GM18507 (cell line): Measurements from ENCODE around the gene SDSL.
A peak's percentile ranks its signal among the peaks of the same experiment; 100 is the strongest.

Source experiments
- DNase-seq: peaks from one replicate; pipeline ENCODE4 v3.0.0; 2011; ENCODE audit warnings: low read depth; ENCODE audit not compliant: insufficient read length; ENCODE audit errors: extremely low spot score
- FAIRE-seq: peaks from 2 replicates; lab custom pipeline; 2011; peaks lifted over from hg19 to GRCh38; lab: Jason Lieb, UNC

Gene SDSL

GRCh38 chr12:113440947-113441782, 19.0 kb downstream of the SDSL start:
- DNase-seq (no peak), FAIRE-seq (no peak)

GRCh38 chr12:113443030-113443539, 20.9 kb downstream of the SDSL start:
- FAIRE-seq (no peak), DNase-seq (no peak)

- FAIRE-seq = peak; percentile 48
- DNase-seq = no peak
Measured at GRCh38 chr12:113445544-113446171, 23.5 kb downstream of the SDSL start.

- FAIRE-seq (no peak), DNase-seq (no peak)
Measured at GRCh38 chr12:113448873-113449272, 26.7 kb downstream of the SDSL start.

GRCh38 chr12:113449299-113449698, 27.1 kb downstream of the SDSL start:
- FAIRE-seq = no peak
- DNase-seq = no peak

GRCh38 chr12:113449839-113450238, 27.7 kb downstream of the SDSL start:
- FAIRE-seq = no peak
- DNase-seq = no peak

GRCh38 chr12:113452458-113452857, 30.3 kb downstream of the SDSL start:
- DNase-seq (no peak), FAIRE-seq (no peak)

GRCh38 chr12:113453330-113453729, 31.1 kb downstream of the SDSL start:
- FAIRE-seq = no peak
- no peak for DNase-seq

GRCh38 chr12:113456199-113456598, 34.0 kb downstream of the SDSL start:
- FAIRE-seq (no peak), DNase-seq (no peak)

- FAIRE-seq (no peak), DNase-seq (no peak)
Measured at GRCh38 chr12:113456761-113457160, 34.6 kb downstream of the SDSL start.

GRCh38 chr12:113457185-113457584, 35.0 kb downstream of the SDSL start:
- FAIRE-seq (no peak), DNase-seq (no peak)

- no peak for FAIRE-seq
Measured at GRCh38 chr12:113457710-113458109, 35.5 kb downstream of the SDSL start.

GRCh38 chr12:113459981-113460380, 37.8 kb downstream of the SDSL start:
- FAIRE-seq = no peak

More at GRCh38 chr12:113457710-113458109, 35.5 kb downstream of the SDSL start:
- DNase-seq = no peak

GRCh38 chr12:113461666-113462065, 39.5 kb downstream of the SDSL start:
- FAIRE-seq (peak; percentile 24), DNase-seq (no peak)

More at GRCh38 chr12:113459981-113460380, 37.8 kb downstream of the SDSL start:
- no peak for DNase-seq

GRCh38 chr12:113462117-113462774, 40.1 kb downstream of the SDSL start:
- peak; percentile 87 for FAIRE-seq
- peak; percentile 38 for DNase-seq

GRCh38 chr12:113462998-113463745, 41.0 kb downstream of the SDSL start:
- no peak for FAIRE-seq

GRCh38 chr12:113463746-113464451, 41.7 kb downstream of the SDSL start:
- FAIRE-seq (no peak), DNase-seq (no peak)

More at GRCh38 chr12:113462998-113463745, 41.0 kb downstream of the SDSL start:
- no peak for DNase-seq

- no peak for DNase-seq
- no peak for FAIRE-seq
Measured at GRCh38 chr12:113464452-113464775, 42.2 kb downstream of the SDSL start.
